NCI-H510A (cell line): ENCODE results near the gene ARHGAP8.

ENCODE experiments used
- DNase-seq: peaks from one replicate; lab custom pipeline; 2025; lab: John Stamatoyannopoulos, UW

The ARHGAP8 gene

DNA sequence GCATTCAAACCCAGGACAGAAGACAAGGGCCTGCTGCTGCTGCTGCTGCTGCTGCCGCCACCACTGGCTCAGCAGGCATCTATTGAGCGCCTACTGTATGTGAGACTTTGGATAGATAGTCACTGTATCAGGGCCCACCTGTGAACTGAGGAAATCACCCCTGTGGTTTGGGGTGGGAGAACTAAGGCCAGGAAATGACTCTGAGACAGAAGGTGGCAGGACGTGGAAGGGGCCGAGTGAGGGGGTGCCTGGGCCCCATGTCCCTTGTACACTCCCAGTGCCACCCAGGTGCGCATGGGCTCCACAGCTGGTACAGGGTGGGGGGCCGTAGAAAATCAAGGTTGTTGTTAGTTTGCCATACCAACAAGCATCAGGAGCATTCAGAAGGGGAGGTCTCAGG lies 50.6 kb downstream of the ARHGAP8 start:
- no peak for DNase-seq

DNA sequence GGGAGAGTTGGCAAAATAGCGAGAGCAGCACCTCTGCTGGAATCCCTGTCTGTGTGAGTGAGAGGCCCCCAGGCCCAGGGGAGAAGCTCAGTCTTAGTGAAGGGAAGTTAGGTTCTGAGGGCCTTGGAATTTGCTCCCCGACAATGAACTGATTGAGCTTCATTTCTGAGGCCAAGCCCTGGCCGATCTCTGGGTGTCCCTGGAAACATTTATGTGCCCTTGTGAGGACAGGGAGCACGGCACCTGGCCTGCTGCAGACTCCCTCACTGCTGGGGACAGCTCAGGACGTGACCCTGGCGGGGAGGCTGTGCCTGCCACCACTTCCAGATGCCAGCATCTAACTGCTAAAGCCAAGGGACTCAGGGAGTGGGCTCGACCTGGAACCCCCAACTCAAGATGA lies 52.0 kb downstream of the ARHGAP8 start:
- no peak for DNase-seq

- DNase-seq = no peak
Measured at GRCh38 chr22:44805711-44806110, 53.3 kb downstream of the ARHGAP8 start.

GRCh38 chr22:44807232-44807631 lies 54.9 kb downstream of the ARHGAP8 start:
- no peak for DNase-seq

- no peak for DNase-seq
Measured at GRCh38 chr22:44807915-44808690, 55.7 kb downstream of the ARHGAP8 start.

GRCh38 chr22:44809456-44809855 lies 57.1 kb downstream of the ARHGAP8 start:
- no peak for DNase-seq

GRCh38 chr22:44811141-44811540 lies 58.8 kb downstream of the ARHGAP8 start:
- no peak for DNase-seq

DNA sequence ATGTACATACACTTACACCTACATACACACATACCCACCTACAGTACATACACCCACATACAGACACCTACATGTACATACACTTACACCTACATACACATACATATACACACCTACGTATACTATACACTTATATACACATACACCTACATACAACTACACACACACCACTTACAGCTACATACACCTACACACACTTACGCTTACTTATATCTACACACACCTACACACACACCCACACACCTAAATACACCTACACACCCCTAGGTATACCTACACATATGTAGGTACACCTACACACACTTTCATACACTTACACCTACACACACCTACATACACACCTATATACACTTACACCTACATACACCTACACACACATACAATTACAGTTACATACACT lies 61.0 kb downstream of the ARHGAP8 start:
- no peak for DNase-seq

GRCh38 chr22:44814266-44815098 lies 62.1 kb downstream of the ARHGAP8 start:
- no peak for DNase-seq

DNA sequence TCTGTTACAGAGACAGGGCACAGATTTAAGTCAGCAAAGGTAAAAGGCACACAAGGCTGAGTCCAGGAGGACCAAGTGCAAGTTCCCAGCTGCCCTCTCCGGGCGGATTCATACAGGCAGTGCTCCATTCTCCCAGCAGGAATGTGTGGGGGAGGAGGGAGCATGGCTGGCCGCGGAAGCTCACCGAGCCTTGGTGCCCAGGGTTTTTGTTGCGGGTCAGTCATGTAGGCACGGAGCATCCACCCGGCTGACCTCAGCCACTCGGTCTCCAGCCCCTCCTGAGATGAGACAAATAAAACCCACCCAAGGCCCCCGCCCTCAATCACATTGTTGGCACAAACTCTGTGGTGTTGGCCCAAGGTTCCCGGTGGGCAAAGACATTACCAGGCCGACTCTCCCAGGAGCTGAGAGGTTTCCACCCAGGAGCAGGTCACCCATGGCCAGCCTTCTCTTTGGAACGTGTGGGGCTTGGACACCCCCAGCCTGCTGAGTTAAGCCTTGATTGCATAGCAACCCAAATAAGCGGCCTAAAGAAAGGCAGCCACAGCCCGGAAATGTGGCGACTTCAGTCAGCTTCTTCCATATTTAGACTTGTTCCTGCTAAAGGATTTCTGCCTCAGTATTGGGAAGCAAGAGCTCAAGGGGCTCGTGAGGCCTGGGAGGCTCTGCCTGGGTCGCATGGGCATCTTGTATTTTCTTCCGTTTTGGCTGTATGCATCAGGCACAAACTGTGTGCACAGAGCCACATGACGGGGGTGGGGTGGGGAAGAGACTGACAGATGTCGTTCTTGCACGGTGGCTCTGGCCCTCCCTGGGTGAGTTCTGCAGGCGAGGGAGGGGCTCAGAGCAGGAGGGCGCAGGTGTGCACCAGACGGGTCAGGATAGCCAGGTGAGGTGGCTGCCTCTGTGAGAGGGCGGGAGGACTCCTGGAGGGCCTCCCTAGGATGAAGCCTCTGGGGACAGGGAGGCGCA lies 63.0 kb downstream of the ARHGAP8 start:
- no peak for DNase-seq

DNA sequence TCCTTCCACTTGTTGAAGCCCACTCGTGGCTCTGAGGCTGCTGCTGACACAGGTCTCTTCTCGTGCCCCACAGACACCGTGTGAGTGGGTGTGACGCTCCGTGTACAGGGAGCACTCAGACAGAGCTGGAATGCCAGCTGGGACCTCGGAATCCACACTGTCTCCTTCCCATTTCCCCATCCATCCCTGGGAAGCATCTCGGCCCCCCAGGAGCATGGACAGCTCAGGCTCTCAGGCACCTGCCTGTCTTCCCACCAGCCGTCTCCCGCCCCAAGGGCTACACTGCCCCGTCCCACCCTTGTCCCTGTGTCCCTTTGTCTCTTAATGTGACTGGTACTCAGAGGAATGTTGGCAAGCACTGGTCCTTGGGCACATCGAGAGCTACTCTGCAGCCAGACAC lies 63.8 kb downstream of the ARHGAP8 start:
- DNase-seq = no peak

DNA sequence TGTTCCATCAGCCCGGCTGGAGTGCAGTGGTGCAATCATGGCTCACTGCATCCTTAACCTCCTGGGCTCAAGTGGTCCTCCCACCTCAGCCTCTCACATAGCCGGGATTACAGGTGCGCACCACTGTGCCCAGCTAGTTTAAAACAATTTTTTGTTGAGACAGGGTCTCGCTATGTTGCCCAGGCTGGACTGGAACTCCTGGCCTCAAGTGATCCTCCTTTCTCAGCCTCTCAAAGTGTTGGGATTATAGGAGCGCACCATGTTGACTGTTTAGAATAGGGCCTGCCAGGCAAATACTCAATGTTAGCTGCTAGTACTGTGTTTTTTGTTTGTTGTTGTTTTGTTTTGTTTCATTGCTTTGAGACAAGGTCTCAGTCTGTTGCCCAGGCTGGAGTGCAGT lies 66.4 kb downstream of the ARHGAP8 start:
- DNase-seq = no peak

DNA sequence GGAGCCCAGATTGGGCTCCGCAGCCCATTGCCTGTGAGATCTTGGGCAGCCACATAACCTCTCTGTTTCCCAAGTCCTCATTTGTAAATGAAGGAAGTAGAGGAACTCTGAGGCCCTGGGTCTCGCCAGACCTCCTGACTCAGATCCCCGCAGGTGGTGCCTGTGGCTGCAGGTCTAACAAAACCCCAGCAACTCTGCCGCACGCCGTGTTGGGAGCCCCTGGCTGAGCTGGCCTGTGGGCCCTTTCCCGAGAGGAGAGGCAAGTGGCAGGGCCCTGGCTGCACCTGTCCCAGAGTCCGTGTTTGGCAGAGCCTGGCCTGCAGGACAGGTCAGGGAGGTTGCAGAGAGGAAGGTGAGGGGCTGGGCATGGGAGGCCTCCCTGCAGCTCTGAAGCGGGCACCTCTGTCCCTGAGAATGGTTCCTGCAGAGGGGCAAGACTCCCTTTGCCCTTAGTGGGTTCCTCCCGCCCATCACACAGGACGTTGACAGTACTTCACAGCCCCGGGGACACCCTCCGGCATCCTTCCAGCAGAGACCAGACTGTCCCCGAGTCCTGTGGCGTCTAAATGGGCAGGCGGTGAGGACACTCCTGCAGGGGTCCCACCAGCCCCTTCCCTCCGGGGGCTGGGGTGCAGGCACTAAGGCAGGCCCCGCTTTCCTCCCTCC lies 67.7 kb downstream of the ARHGAP8 start:
- no peak for DNase-seq

DNA sequence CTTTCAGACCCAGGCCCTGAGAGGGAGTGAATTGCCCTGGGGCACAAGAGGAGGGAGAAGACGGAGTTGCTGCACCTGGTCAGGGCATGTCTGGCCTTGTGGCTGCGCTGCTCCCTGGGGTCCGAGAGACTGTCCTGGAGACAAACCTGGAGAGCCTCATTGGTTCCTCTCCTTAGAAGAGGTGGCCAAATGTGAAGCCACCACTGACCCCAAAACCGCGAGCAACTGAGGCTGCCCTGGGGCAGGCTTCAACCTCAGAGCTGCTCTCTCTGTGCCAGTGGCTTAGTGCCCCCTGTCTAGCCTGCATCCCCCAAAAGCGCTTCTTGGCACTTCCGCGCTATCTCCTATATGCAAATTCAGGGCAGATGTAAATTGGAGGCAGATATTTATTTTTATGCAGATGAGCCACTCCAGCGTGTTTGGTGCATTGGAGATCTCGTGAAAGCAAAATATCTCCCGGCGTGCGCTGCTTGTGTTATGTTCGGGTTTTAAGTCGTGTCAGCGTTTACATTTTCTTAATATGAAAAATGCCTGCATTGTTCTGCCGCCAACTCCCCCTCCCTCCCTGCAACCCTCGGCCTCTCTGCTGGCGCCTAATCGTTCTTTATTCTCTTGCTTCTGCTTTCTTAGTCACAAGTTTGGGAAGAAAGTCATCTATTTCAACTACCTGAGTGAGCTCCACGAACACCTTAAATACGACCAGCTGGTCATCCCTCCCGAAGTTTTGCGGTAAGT lies 69.5 kb downstream of the ARHGAP8 start:
- DNase-seq = no peak

- DNase-seq = no peak
Measured at GRCh38 chr22:44822534-44822933, 70.2 kb downstream of the ARHGAP8 start.

DNA sequence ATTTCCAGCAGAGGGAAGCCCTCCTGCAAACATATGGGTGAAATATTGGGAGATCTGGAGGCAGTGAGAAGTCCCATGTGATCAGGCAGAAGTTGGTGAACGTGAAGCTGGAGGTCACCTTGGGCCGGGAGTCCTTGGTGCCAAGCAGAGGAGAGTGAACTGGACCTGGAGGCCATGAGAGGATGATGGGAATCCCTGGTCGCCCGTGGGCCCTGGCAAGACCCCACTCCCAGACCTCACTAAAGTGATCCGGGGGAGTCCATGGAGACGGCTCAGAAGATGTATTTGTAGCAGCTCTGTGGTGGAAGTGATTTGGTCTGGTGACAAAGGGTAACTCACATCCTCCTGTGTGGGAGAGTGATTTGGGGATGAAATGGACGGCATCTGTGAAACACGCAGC lies 71.0 kb downstream of the ARHGAP8 start:
- no peak for DNase-seq

- no peak for DNase-seq
Measured at GRCh38 chr22:44823806-44824205, 71.4 kb downstream of the ARHGAP8 start.

DNA sequence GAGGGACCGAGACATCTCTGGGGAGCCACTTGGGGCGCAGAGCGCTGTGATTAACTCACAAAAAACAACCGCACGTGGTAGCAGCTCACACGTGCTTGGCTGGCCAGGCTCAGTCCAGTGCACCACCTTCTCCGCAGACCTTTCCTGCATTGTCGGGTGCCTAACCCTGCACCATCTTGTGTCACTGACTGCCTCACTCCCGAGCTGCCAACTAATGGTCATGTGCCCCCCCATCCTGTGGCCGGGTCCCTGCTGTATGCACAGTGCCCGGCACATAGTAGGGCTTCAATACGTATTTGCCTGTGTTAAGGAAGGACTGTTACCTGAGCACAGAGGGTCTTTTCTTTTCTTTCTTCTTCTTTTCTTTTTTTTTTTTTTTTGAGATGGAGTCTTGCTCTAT lies 71.9 kb downstream of the ARHGAP8 start:
- DNase-seq = no peak

DNA sequence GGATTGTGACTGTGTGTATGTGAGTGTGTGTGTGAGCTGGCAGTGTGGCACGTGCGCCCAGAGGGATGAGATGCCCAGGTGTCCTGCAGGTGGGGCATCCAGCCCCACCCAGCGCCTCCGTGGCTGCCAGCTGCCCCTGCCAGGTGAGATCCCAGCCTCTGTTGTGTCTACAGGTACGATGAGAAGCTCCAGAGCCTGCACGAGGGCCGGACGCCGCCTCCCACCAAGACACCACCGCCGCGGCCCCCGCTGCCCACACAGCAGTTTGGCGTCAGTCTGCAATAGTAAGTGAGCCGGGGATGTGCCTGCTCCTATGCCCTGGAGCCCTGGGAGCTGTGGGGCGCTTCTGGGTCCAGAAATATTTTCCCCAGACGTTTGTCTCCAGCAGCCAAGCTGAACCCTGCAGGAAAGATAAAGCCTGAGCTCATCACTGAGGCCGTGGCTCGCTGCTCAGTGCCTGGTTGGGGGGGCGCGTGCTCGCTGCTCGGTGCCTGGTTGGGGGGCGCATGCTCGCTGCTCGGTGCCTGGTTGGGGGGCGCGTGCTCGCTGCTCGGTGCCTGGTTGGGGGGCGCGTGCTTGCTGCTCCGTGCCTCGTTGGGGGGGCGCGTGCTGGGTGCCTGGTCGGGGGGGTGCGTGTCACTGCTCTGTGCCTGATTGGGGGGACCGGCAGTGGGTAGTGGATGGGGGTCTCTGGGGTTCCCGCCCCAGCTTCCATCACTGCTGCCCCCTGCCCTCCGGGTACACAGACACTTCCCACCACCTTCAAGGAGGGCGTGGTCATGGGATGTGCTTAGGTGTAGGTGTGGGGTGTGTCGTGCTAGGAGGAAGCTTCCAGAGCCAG lies 73.2 kb downstream of the ARHGAP8 start:
- DNase-seq = no peak

- no peak for DNase-seq
Measured at GRCh38 chr22:44827666-44828190, 75.4 kb downstream of the ARHGAP8 start.
